Epithelial cell of proximal tubule (primary cell): Measurements from ENCODE around the gene RPL18A. TPM values are rescaled to one million over a fixed set of nuclear protein-coding genes. Genes with fewer than 3 reads are reported as not detected.
"Not testable (repeated sequence)": the region's sequence is repeated elsewhere in the genome, so short reads cannot be mapped to it uniquely, and the experiment has no call there.

ENCODE experiments used
- DNase-seq: peaks from one replicate; pipeline ENCODE4 v3.0.0-alpha.2; 2011; ENCODE audit warnings: low read depth
- H3K4me3 ChIP-seq: 2 replicates; pipeline ENCODE4 v1.5.1; 2011; ENCODE audit warnings: low read depth, mild to moderate bottlenecking, low read length
- total RNA-seq: library from RNA; depleted of rRNA; stranded (reverse); fragments of >200 nt; gene quantifications from 2 replicates; pipeline ENCODE4 v1.2.3, GENCODE V29; 2015
- TF ChIP-seq, protein P1 (sequence below): conservative IDR thresholded peaks from 2 replicates; pipeline ENCODE4 v1.5.1; 2012; ENCODE audit warnings: low read depth, mild to moderate bottlenecking, low read length

Gene RPL18A
- total RNA-seq, 1 donor from 2014 or later = 2,411 TPM

DNA sequence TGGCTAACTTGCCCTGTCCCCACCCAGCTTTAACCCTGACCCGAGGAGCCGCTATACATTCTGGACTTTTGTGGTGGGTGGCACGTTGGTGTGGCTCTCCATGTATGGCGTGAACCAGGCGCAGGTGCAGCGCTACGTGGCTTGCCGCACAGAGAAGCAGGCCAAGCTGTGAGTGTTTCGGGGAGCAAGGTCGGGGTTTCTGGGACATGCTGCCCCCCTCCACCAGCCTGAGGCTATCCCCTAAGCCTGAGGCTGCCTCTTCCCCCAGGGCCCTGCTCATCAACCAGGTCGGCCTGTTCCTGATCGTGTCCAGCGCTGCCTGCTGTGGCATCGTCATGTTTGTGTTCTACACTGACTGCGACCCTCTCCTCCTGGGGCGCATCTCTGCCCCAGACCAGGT lies 18.0 kb downstream of the RPL18A start:
- no peak for DNase-seq
- TF ChIP-seq, protein P1, sequence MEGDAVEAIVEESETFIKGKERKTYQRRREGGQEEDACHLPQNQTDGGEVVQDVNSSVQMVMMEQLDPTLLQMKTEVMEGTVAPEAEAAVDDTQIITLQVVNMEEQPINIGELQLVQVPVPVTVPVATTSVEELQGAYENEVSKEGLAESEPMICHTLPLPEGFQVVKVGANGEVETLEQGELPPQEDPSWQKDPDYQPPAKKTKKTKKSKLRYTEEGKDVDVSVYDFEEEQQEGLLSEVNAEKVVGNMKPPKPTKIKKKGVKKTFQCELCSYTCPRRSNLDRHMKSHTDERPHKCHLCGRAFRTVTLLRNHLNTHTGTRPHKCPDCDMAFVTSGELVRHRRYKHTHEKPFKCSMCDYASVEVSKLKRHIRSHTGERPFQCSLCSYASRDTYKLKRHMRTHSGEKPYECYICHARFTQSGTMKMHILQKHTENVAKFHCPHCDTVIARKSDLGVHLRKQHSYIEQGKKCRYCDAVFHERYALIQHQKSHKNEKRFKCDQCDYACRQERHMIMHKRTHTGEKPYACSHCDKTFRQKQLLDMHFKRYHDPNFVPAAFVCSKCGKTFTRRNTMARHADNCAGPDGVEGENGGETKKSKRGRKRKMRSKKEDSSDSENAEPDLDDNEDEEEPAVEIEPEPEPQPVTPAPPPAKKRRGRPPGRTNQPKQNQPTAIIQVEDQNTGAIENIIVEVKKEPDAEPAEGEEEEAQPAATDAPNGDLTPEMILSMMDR = no peak
- H3K4me3 ChIP-seq = no peak overlapping the region

DNA sequence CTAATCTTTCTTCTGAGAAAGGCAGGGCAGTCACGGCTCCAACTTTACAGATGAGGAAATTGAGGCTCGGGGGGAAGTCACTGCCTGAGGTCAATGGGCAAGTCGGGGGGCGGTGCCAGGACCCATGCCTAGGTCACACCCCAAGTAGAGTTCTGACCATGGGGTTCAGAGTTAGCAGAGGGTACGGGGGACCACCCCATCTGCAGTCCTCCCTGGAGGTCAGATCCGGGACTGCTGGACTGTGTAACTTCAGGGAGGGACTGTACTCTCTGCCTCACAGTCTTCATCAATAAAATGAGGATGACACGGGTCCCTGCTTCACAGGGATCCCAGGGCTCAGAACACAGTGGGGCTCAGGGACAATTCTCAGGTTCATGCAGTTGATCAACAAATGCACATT lies 19.8 kb downstream of the RPL18A start:
- TF ChIP-seq, protein P1 = no peak
- H3K4me3 ChIP-seq = no peak overlapping the region
- DNase-seq = no peak

DNA sequence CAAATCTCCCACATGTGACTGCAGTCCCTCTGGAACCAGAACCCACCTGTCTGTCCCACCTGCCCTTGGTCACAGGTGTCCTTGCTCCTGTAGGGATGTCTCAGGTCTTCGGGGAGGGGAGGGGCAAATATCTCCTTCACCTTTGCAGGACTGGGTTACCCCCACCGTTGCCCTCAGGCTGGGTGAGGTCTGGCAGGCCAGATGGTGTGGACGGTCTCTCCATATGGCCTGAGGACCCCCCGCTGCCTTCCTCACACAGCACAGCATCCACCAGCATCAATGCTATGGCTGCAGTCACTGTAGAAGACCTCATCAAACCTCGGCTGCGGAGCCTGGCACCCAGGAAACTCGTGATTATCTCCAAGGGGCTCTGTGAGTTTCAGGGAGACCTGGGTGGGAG lies 22.0 kb downstream of the RPL18A start:
- DNase-seq = no peak
- TF ChIP-seq, protein P1 = no peak

DNA sequence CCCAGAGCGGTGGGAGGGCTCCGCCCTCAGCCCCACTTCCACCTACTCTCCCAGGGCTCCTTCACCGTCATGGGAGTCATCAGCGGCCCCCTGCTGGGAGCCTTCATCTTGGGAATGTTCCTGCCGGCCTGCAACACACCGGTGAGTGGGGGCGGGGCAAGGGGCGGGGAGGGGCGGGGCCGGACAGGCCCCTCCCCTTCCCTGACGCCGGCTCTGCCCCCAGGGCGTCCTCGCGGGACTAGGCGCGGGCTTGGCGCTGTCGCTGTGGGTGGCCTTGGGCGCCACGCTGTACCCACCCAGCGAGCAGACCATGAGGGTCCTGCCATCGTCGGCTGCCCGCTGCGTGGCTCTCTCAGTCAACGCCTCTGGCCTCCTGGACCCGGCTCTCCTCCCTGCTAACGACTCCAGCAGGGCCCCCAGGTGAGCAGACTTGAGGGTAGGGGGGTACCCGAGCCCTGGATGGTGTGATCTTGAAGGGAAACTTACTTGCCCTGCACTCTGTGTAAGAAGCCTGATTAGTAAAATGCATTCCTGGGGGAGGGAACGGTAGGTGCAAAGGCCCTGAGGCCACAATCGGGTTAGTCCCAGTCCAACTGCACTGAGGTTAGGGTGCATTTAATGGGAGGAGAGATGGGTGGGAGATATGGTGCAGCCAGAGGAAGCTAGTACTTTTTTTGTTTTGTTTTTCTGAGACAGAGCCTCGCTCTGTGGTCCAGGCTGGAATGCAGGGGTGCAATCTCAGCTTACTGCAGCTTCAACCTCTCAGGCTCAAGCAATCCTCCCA lies 24.1 kb downstream of the RPL18A start:
- TF ChIP-seq, protein P1 = no peak
- no peak overlapping the region for H3K4me3 ChIP-seq
- DNase-seq = no peak

More for the DNA sequence above, 22.0 kb downstream of the RPL18A start:
- no peak overlapping the region for H3K4me3 ChIP-seq

DNA sequence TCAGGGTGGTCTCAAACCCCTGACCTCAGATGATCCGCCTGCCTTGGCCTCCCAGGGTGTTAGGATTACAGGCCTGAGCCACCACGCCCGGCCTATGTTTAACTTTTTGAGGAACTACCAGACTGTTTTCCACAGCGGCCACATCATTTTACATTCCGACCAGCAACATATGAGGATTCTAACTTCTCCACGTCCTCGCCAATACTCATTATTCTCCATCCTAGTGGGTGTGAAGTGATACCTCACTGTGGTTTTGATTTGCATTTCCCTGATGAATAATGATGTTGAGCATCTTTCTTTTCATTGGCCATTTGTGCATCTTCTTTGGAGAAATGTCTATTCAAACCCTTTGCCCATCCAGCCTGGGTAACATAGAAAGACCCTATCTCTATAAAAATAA lies 26.8 kb downstream of the RPL18A start:
- TF ChIP-seq, protein P1 = no peak
- DNase-seq = no peak
- H3K4me3 ChIP-seq = no peak overlapping the region

DNA sequence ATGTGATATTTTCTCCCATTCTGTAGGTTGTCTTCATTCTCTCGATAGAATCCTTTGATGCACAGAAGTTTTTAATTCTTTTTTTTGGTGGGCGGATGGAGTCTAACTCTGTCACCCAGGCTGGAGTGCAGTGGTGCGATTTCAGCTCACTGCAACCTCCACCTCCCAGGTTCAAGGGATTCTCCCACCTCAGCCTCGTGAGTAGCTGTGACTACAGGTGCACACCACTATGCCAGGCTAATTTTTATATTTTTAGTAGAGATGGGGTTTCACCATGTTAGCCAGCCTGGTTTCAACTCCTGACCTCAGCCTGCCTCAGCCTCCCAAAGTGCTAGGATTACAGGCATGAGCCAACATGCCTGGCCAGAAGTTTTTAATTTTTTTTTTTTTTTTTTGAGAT lies 27.5 kb downstream of the RPL18A start:
- H3K4me3 ChIP-seq = not testable (repeated sequence)

DNA sequence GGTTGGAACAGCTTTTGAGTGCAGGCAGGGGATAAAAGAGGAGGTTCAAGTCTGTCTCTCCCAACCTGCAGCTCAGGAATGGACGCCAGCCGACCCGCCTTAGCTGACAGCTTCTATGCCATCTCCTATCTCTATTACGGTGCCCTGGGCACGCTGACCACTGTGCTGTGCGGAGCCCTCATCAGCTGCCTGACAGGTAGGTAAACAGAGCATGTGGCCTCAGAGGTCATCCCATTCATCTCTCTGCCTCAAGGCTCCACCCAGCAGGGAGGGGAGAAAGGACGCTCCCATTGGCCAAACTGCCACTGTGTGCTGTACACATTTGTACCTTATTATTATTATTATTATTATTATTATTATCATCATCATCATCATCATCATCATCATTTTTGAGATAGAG lies 28.6 kb downstream of the RPL18A start:
- DNase-seq = no peak
- no peak overlapping the region for H3K4me3 ChIP-seq
- TF ChIP-seq, protein P1 = no peak

More for the DNA sequence above, 27.5 kb downstream of the RPL18A start:
- DNase-seq = not testable (repeated sequence)
